NOMO-1 treated with DMSO at 0.1 percent for 48 hours (cell line): ENCODE measurements around the gene PIK3C2G.
"Not testable (repeated sequence)": the region's sequence is repeated elsewhere in the genome, so short reads cannot be mapped to it uniquely, and the experiment has no call there.

Experiments used
- DNase-seq: peaks from one replicate; lab custom pipeline; 2025; ENCODE audit not compliant: unreplicated experiment; lab: John Stamatoyannopoulos, UW

The PIK3C2G gene

GRCh38 chr12:18462442-18462841 is 201.1 kb downstream of the PIK3C2G start:
- no peak for DNase-seq

GRCh38 chr12:18467620-18468245 is 206.4 kb downstream of the PIK3C2G start:
- no peak for DNase-seq

GRCh38 chr12:18468246-18469075 is 207.1 kb downstream of the PIK3C2G start:
- no peak for DNase-seq

- no peak for DNase-seq
These were observed 208.9 kb downstream of the PIK3C2G start for GRCh38 chr12:18470251-18470650.

- no peak for DNase-seq
These were observed 211.0 kb downstream of the PIK3C2G start for GRCh38 chr12:18472304-18472703.

- no peak for DNase-seq
These were observed 211.5 kb downstream of the PIK3C2G start for GRCh38 chr12:18472806-18473205.

- DNase-seq, result no peak
These were observed 215.5 kb downstream of the PIK3C2G start for GRCh38 chr12:18476861-18477260.

- DNase-seq, result no peak
These were observed 217.9 kb downstream of the PIK3C2G start for GRCh38 chr12:18479256-18479655.

GRCh38 chr12:18482601-18483120 is 221.3 kb downstream of the PIK3C2G start:
- DNase-seq, result no peak

- DNase-seq, result no peak
These were observed 222.5 kb downstream of the PIK3C2G start for GRCh38 chr12:18483698-18484325.

GRCh38 chr12:18486036-18486435 is 224.7 kb downstream of the PIK3C2G start:
- no peak for DNase-seq

GRCh38 chr12:18487509-18487908 is 226.2 kb downstream of the PIK3C2G start:
- no peak for DNase-seq

- DNase-seq, result no peak
These were observed 231.2 kb downstream of the PIK3C2G start for GRCh38 chr12:18492372-18493025.

- no peak for DNase-seq
These were observed 234.8 kb downstream of the PIK3C2G start for GRCh38 chr12:18496156-18496555.

GRCh38 chr12:18500160-18500574 is 238.8 kb downstream of the PIK3C2G start:
- DNase-seq, result not testable (repeated sequence)

GRCh38 chr12:18500736-18501135 is 239.4 kb downstream of the PIK3C2G start:
- DNase-seq, result not testable (repeated sequence)

GRCh38 chr12:18502422-18502968 is 241.2 kb downstream of the PIK3C2G start:
- no peak for DNase-seq

GRCh38 chr12:18521461-18521860 is 260.1 kb downstream of the PIK3C2G start:
- DNase-seq, result no peak

GRCh38 chr12:18522806-18523205 is 261.5 kb downstream of the PIK3C2G start:
- DNase-seq, result no peak

- not testable (repeated sequence) for DNase-seq
These were observed 281.2 kb downstream of the PIK3C2G start for GRCh38 chr12:18542497-18542896.

- no peak for DNase-seq
These were observed 285.1 kb downstream of the PIK3C2G start for GRCh38 chr12:18546399-18546798.
